ENCODE data around the gene CAMK2B.

DNA sequence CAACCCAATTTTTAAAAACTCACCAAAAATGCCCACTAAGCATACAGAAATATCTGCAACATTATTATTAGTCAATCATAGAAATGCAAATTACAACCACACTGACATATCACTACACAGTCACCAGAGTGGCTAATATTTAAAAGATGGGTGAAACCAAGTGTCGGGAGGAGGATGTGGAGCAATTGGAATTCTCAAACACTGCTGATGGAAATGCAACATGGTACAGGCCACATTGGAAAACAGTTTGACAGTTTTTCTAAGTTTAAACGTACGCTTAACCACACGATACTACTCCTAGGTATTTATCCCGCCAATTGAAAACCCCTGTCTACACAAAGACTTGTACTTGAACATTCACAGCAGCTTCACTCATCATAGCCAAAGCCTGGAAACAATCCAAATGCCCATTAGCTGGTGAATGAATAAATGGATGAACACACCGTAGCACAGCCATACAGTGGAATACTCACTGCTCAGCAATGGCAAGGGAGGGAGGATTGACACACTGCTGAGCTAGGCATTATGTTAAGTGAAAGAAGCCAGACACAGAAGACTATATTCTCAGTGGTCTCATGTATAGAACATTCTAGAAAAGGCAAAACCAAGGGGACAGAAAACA, 152.5 kb downstream of the CAMK2B start:
- TF ChIP-seq, protein P1, sequence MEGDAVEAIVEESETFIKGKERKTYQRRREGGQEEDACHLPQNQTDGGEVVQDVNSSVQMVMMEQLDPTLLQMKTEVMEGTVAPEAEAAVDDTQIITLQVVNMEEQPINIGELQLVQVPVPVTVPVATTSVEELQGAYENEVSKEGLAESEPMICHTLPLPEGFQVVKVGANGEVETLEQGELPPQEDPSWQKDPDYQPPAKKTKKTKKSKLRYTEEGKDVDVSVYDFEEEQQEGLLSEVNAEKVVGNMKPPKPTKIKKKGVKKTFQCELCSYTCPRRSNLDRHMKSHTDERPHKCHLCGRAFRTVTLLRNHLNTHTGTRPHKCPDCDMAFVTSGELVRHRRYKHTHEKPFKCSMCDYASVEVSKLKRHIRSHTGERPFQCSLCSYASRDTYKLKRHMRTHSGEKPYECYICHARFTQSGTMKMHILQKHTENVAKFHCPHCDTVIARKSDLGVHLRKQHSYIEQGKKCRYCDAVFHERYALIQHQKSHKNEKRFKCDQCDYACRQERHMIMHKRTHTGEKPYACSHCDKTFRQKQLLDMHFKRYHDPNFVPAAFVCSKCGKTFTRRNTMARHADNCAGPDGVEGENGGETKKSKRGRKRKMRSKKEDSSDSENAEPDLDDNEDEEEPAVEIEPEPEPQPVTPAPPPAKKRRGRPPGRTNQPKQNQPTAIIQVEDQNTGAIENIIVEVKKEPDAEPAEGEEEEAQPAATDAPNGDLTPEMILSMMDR (IDR thresholded peaks at IDR 0.05) = no peak
- no peak for TF ChIP-seq POLR2AphosphoS5 (IDR thresholded peaks at IDR 0.05)

Measured in suprapubic skin (tissue), 3 donors.